Kidney (tissue), 14 donors: ENCODE measurements around the gene RBM19. TPM values are rescaled to one million over a fixed set of nuclear protein-coding genes. Genes with fewer than 3 reads are reported as not detected.

Experiments
- DNase-seq, 5 donors: peaks; one replicate each; pipeline ENCODE4 v3.0.0-alpha.2; 2013 to 2020
- FAIRE-seq: peaks from 2 replicates; lab custom pipeline; 2012; peaks lifted over from hg19 to GRCh38; lab: Jason Lieb, UNC
- H3K27ac ChIP-seq, 2 donors: one replicate each; pipeline ENCODE4 v1.7.0; 2013; ENCODE audit warnings: low read depth in 2 of 2, low read length in 2 of 2, inconsistent platforms in 1 of 2
- H3K27me3 ChIP-seq: one replicate; pipeline ENCODE4 v1.7.1; 2013; ENCODE audit warnings: low read length, inconsistent platforms; ENCODE audit not compliant: control insufficient read depth, insufficient read depth
- H3K36me3 ChIP-seq, 3 donors: one replicate each; pipeline versions ENCODE4 v1.7.0 to v1.7.1; 2013; ENCODE audit warnings: low read length in 3 of 3, control low read depth in 1 of 3, inconsistent platforms in 1 of 3; ENCODE audit not compliant: insufficient read depth in 3 of 3, control insufficient read depth in 2 of 3
- H3K4me1 ChIP-seq, 3 donors: one replicate each; pipeline versions ENCODE4 v1.7.0 to v1.7.1; 2013; ENCODE audit warnings: low read length in 3 of 3, inconsistent platforms in 1 of 3, low read depth in 1 of 3; ENCODE audit not compliant: control insufficient read depth in 2 of 3, insufficient read depth in 2 of 3
- H3K4me3 ChIP-seq, 3 donors: one replicate each; pipeline versions ENCODE4 v1.7.0 to v1.8.1; 2013; ENCODE audit warnings: low read length in 3 of 3, control low read depth in 1 of 3, inconsistent platforms in 1 of 3
- H3K9ac ChIP-seq, 3 donors: one replicate each; pipeline versions ENCODE4 v1.7.0 to v1.7.1; 2013; ENCODE audit warnings: low read length in 3 of 3, control low read depth in 1 of 3, inconsistent platforms in 1 of 3
- H3K9me3 ChIP-seq, 3 donors: one replicate each; pipeline versions ENCODE4 v1.7.0 to v1.7.1; 2013; ENCODE audit warnings: low read length in 3 of 3, control low read depth in 1 of 3, inconsistent platforms in 1 of 3; ENCODE audit not compliant: control insufficient read depth in 2 of 3, insufficient read depth in 1 of 3
- CTCF ChIP-seq: IDR thresholded peaks from 3 replicates; pipeline ENCODE4 v1.5.1; 2012; ENCODE audit warnings: mild to moderate bottlenecking, moderate library complexity, borderline replicate concordance; ENCODE audit not compliant: insufficient read depth; ENCODE audit errors: extremely low read depth
- intact Hi-C: fragments of 100-400 bp; cut with DNase I; formaldehyde crosslinking; loops from one replicate; pipeline ENCODE4 v1.11.1; 2022
- polyA plus RNA-seq: library from polyadenylated mRNA; stranded (reverse); fragments of 350-450 nt; fragmentation: Illumina TruSeq; extraction: RNeasy Lipid Tissue Mini Kit (QIAGEN cat#74804); gene quantifications from one replicate; pipeline ENCODE4 v1.2.3, GENCODE V29; 2014; ENCODE audit warnings: low read depth, low replicate concordance; ENCODE audit not compliant: insufficient read depth
- total RNA-seq: library from RNA; stranded (reverse); fragmentation: NEBNext Ultra II Directional; extraction: Animal tissue kit (Norgen Biotek cat#: 25700); gene quantifications from one replicate; pipeline ENCODE4 v1.2.1, GENCODE V29; 2021
- donor health status: control.
- donor health status: control.
- donor health status: control.
- donor health status: control.
- donor health status: control.
- donor health status: DM: yes; HTN: yes; CAD: no.
- donor health status: Normal renal cell carcinoma (clear cell type).

The RBM19 gene
- total and polyA plus RNA-seq, 2 donors from 2014 or later = 12.3 to 34.7 TPM

DNA sequence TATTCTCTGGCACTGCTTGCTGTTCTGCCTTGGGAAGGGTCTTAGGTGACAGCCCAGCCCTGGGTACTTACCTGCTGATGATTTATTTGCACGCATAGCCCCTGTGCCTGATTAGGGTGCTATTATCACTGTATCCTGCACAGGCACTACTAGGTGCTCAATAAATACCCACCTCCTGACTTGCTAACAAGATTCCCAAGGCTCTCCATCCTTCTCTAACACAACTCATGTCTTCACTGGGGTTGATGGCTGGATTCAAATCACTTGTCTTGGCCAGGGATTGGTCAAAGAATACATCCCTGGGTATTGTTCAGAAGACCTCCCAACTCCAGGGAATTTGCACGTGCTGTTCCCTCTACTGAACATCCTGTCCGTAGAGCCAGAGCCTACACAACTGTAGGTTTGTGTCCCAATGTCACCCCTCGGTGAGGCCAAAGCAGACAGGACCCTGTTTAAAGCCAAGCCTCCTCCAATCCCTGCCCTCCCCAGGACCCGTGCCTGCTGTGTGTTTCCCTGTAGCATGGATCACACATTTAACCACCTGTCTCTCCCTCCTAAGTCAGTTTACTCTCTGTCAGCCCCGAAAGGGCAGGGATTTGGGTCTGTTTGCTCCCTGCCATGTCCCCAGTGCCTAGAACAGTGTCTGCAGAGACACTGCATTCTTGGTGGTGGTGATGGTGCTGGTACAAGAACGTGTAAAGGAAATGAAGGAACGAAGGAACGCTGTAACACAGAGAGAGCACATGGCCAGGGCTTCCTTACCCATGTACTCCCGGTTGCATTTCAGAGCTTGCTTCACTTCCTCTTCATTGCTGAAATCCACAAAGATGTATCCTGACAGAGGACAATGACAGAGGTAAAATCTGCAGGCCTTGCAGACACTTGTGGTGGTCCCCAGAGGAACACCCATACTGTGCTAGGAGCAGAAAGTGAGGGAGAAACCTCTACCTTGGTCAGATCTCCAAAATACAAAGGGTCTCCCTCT, 16.5 kb downstream of the RBM19 start:
- Histone ChIP-seq H3K4me3 (no peak overlapping the region), H3K27ac (no peak overlapping the region), H3K9ac (no peak overlapping the region), H3K27me3 (no peaks in the 10 kb centered on the region), H3K4me1 (no peaks in the 10 kb centered on the region), H3K36me3 (peaks cover 12 to 57% (median 50%) of the 10 kb centered on the region in 3 donors), H3K9me3 (no peaks in the 10 kb centered on the region)
- TF ChIP-seq CTCF = no peak
- DNase-seq = no peak
- intact Hi-C loops = no loop called here
- FAIRE-seq = no peak

GRCh38 chr12:113948151-113948914, 17.8 kb downstream of the RBM19 start:
- DNase-seq (no peak), FAIRE-seq (no peak)
- H3K36me3 ChIP-seq = peaks cover 12 to 56% (median 47%) of the 10 kb centered on the region in 3 donors
- intact Hi-C loops = no loop called here
- no peaks in the 10 kb centered on the region for H3K9me3 ChIP-seq
- TF ChIP-seq CTCF = no peak
- H3K9ac ChIP-seq = no peak overlapping the region
- no peak overlapping the region for H3K27ac ChIP-seq
- no peaks in the 10 kb centered on the region for H3K4me1 ChIP-seq
- H3K4me3 ChIP-seq = no peak overlapping the region
- H3K27me3 ChIP-seq = no peaks in the 10 kb centered on the region

- FAIRE-seq (no peak), DNase-seq (no peak)
- Histone ChIP-seq H3K4me3 (no peak overlapping the region), H3K27me3 (no peaks in the 10 kb centered on the region), H3K36me3 (peaks cover 14 to 64% (median 49%) of the 10 kb centered on the region in 3 donors), H3K9me3 (no peaks in the 10 kb centered on the region), H3K27ac (no peak overlapping the region), H3K9ac (no peak overlapping the region), H3K4me1 (no peaks in the 10 kb centered on the region)
- intact Hi-C loops = no loop called here
- TF ChIP-seq CTCF = no peak
These were observed 19.9 kb downstream of the RBM19 start for GRCh38 chr12:113946175-113946574.
